IMR-90 (cell line): Measurements from ENCODE around the gene NIPAL3.
A peak's percentile ranks its signal among the peaks of the same experiment; 100 is the strongest.

Experiments
- BHLHE40 ChIP-seq: fragments of 150-350 bp; IDR thresholded peaks from 2 replicates; pipeline ENCODE4 v1.6.1; 2016; ENCODE audit warnings: mild to moderate bottlenecking, low read depth, low read length
- CEBPB ChIP-seq: IDR thresholded peaks from 2 replicates; pipeline ENCODE4 v1.6.1; 2012; ENCODE audit warnings: low read depth, low read length, improper control_type of control experiment
- CTCF ChIP-seq: conservative IDR thresholded peaks from 2 replicates; pipeline ENCODE4 v1.5.1; 2012; ENCODE audit warnings: mild to moderate bottlenecking, low read depth, low read length, improper control_type of control experiment
- ELK1 ChIP-seq: fragments of 150-350 bp; IDR thresholded peaks from 2 replicates; pipeline ENCODE4 v1.6.1; 2016; ENCODE audit warnings: low read depth, mild to moderate bottlenecking, low read length, moderate library complexity, borderline replicate concordance
- FOS ChIP-seq: fragments of 150-350 bp; IDR thresholded peaks from 2 replicates; pipeline ENCODE4 v1.6.1; 2016; ENCODE audit warnings: low read depth, low read length
- MAFK ChIP-seq: IDR thresholded peaks from 2 replicates; pipeline ENCODE4 v1.6.1; 2012; ENCODE audit warnings: low read depth, low read length, improper control_type of control experiment
- MAZ ChIP-seq: IDR thresholded peaks from 2 replicates; pipeline ENCODE4 v1.6.1; 2012; ENCODE audit warnings: low read depth, mild to moderate bottlenecking, low read length, improper control_type of control experiment, moderate library complexity, borderline replicate concordance
- POLR2A ChIP-seq: IDR thresholded peaks from 2 replicates; pipeline ENCODE4 v1.6.1; 2012; ENCODE audit warnings: mild to moderate bottlenecking, low read depth, low read length
- USF2 ChIP-seq: fragments of 150-350 bp; IDR thresholded peaks from 2 replicates; pipeline ENCODE4 v1.6.1; 2017; ENCODE audit warnings: mild to moderate bottlenecking, antibody characterized with exemption, low read length, low read depth

- TF ChIP-seq CTCF = no peak
- TF ChIP-seq POLR2A = no peak
- no peak for TF ChIP-seq MAZ
- no peak for TF ChIP-seq USF2
- no peak for TF ChIP-seq BHLHE40
- TF ChIP-seq ELK1 = no peak
- peak; percentile 60 for TF ChIP-seq FOS
- no peak for TF ChIP-seq MAFK
- peak; percentile 75 for TF ChIP-seq CEBPB
Observed at GRCh38 chr1:24393892-24394291, 21.7 kb upstream of the NIPAL3 start.
